Transverse colon (tissue), 4 donors: ENCODE results near the gene PPDPF. TPM values are rescaled to one million over a fixed set of nuclear protein-coding genes. Genes with fewer than 3 reads are reported as not detected.

Experiments used
- DNase-seq: peaks from one replicate; pipeline ENCODE4 v3.0.0-alpha.2; 2019
- H3K27ac ChIP-seq, 4 donors: fragments of 200-600 bp; sonication (generic); 2 replicates each; pipeline ENCODE4 v1.5.1; 2016 to 2018; ENCODE audit warnings: inconsistent platforms in 4 of 4
- H3K27me3 ChIP-seq: fragments of 200-600 bp; sonication (generic); 2 replicates; pipeline ENCODE4 v1.5.1; 2017; ENCODE audit warnings: inconsistent platforms
- H3K36me3 ChIP-seq, 4 donors: fragments of 200-600 bp; sonication (generic); 2 replicates each; pipeline ENCODE4 v1.5.1; 2017 to 2019; ENCODE audit warnings: inconsistent platforms in 4 of 4
- H3K4me1 ChIP-seq, 4 donors: fragments of 200-600 bp; sonication (generic); 2 replicates each; pipeline ENCODE4 v1.5.1; 2017 to 2020; ENCODE audit warnings: inconsistent platforms in 4 of 4
- H3K4me3 ChIP-seq, 4 donors: fragments of 200-600 bp; sonication (generic); 1 replicate in 1 of 4; 2 replicates in 3 of 4; pipeline versions ENCODE4 v1.5.1 to v1.6.1; 2017 to 2019; ENCODE audit warnings: inconsistent platforms in 4 of 4
- H3K9me3 ChIP-seq, 2 donors: fragments of 200-600 bp; sonication (generic); 2 replicates each; pipeline ENCODE4 v1.5.1; 2017 to 2019; ENCODE audit warnings: inconsistent platforms in 2 of 2
- EP300 ChIP-seq: sonication (generic); formaldehyde crosslinking; IDR thresholded peaks from one replicate; pipeline ENCODE4 v1.6.1; 2017; ENCODE audit warnings: antibody characterized with exemption, low read depth
- POLR2A ChIP-seq: fragments of 450-650 bp; IDR thresholded peaks from one replicate; pipeline ENCODE4 v1.6.1; 2016; ENCODE audit warnings: antibody characterized with exemption, mild to moderate bottlenecking, moderate library complexity
- POLR2AphosphoS5 ChIP-seq, 3 donors: sonication (generic); formaldehyde crosslinking; IDR thresholded peaks; one replicate each; pipeline ENCODE4 v1.6.1; 2016; ENCODE audit warnings: antibody characterized with exemption in 3 of 3
- WGBS, 2 donors: methylation state at CpG; one replicate each; pipeline ENCODE4 v1.1.5; 2018; ENCODE audit warnings: low coverage in 1 of 2; 5-methylcytosine and 5-hydroxymethylcytosine counted together
- in situ Hi-C, 4 donors: fragments of 200-750 bp; cut with MboI; loops; one replicate each; pipeline versions ENCODE4 v1.15.0 to v1.15.1; 2017; ENCODE audit warnings: low sequenced_read_pairs in 3 of 4, low pct_ligation_motif_present in 1 of 4, low pct_unique_long_range_greater_than_20kb in 1 of 4
- intact Hi-C: fragments of 100-400 bp; cut with DNase I; formaldehyde crosslinking; loops from one replicate; pipeline ENCODE4 v1.15.1; 2023; ENCODE audit warnings: low total_unique reads
- total RNA-seq, 4 donors: library from RNA; depleted of rRNA; stranded (reverse); fragments of >200 nt; gene quantifications; one replicate each; pipeline ENCODE4 v1.1.0, GENCODE V29; 2016
- TF ChIP-seq, protein P1 (sequence below), 5 experiments: fragments of 200-600 bp in 3 of 5; fragments of 450-650 bp in 2 of 5; sonication (generic) in 3 of 5; IDR thresholded peaks; 1 replicate in 2 of 5; 2 replicates in 3 of 5; pipeline ENCODE4 v1.5.1; 2016 to 2017; ENCODE audit warnings: antibody characterized with exemption in 5 of 5, inconsistent platforms in 3 of 5, mild to moderate bottlenecking in 2 of 5, moderate library complexity in 1 of 5

PPDPF gene
- total RNA-seq, 4 donors from 2014 or later = 320 to 695 (median 517) TPM

DNA sequence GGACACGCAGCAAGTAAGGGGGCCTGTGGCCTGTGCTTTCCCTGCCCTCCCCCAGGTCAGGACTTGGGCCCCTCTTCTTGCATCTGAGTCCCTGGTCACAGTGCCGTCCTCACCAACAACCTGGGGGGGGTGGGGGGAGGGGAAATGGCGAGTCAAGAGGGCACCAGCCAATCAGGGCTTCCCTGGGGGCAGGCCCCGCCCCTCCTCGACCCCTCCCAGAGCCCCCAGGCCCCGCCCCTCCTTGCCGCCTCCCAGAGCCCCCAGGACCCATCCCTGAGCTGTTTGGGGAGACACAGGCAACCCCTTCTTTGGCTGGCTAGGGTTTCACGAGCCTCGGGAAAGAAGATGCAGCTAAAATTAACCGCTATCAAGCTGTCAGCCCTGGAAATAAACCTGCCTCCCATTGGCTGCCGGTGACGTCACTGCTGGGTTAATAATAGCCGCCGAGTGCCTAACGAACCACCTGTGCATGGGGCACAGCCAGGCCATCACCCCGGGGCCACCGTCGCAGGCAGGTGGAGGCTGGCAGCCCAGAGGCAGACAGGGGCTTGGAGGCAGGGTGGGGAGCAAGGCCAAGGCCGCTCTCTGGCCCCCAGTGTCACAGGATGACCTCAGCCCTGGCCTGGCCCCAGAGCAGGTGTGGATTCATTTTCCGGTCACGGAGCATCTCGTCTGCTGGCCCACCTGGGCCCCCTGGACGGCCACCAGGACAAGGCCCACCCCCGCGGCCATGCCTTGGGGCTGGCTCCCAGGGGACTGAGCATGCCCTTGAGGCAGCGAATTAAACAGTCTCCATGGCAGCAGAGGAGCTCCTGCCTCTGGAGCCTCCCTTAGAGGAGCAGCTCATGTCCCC, 18.5 kb upstream of the PPDPF start:
- Histone ChIP-seq H3K27me3 (peaks cover 94% of the 10 kb centered on the region), H3K27ac (no peak overlapping the region), H3K36me3 (no peaks in the 10 kb centered on the region), H3K4me3 (no peak overlapping the region), H3K9me3 (no peaks in the 10 kb centered on the region), H3K4me1 (peaks cover 0 to 12% (median 8%) of the 10 kb centered on the region in 4 donors)
- in situ Hi-C loops = no loop called here
- intact Hi-C loops = no loop called here
- TF ChIP-seq, protein P1, sequence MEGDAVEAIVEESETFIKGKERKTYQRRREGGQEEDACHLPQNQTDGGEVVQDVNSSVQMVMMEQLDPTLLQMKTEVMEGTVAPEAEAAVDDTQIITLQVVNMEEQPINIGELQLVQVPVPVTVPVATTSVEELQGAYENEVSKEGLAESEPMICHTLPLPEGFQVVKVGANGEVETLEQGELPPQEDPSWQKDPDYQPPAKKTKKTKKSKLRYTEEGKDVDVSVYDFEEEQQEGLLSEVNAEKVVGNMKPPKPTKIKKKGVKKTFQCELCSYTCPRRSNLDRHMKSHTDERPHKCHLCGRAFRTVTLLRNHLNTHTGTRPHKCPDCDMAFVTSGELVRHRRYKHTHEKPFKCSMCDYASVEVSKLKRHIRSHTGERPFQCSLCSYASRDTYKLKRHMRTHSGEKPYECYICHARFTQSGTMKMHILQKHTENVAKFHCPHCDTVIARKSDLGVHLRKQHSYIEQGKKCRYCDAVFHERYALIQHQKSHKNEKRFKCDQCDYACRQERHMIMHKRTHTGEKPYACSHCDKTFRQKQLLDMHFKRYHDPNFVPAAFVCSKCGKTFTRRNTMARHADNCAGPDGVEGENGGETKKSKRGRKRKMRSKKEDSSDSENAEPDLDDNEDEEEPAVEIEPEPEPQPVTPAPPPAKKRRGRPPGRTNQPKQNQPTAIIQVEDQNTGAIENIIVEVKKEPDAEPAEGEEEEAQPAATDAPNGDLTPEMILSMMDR (IDR thresholded peaks at IDR 0.05) = no peak
- TF ChIP-seq POLR2AphosphoS5 (IDR thresholded peaks at IDR 0.05) (no peak), POLR2A (no peak), EP300 (no peak)
- 16% methylated on average over 17 of the region's 26 CpGs; no CpG with 5 or more reads in 1 of the 2 donors for WGBS, 2 donors
- DNase-seq = no peak

DNA sequence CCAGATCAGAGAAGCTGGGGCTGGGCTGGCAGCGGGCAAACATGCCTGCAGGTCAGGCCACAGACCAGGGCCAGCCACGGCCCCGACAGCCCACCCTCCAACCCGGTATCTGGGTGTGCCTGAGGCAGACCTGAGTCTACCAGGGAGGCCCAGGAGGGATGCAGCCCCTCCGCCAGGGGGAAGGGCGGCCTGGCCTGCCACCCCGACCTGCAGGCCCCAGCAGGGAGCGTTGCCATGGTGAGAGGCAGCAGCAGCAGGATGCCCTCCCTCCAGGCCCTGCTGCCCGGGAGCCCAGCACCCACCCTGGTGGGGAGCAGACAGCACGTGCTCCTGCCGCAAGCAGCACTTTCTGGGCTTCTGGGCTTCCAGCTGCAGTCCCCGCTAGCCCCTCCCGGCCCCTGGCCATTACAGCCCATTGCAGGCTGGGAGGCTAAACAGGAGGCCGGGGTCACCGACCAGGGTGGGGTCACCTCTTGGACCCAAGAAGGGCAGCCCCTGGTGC, 17.8 kb upstream of the PPDPF start:
- no peaks in the 10 kb centered on the region for H3K9me3 ChIP-seq
- TF ChIP-seq EP300 (no peak), POLR2A (no peak), POLR2AphosphoS5 (IDR thresholded peaks at IDR 0.05) (no peak)
- TF ChIP-seq, protein P1 (IDR thresholded peaks at IDR 0.05) = no peak
- DNase-seq = no peak
- no peak overlapping the region for H3K27ac ChIP-seq
- intact Hi-C loops = no loop called here
- 49% methylated on average over 11 of the region's 15 CpGs; no CpG with 5 or more reads in 1 of the 2 donors for WGBS, 2 donors
- H3K4me1 ChIP-seq = peaks cover 0 to 12% (median 8%) of the 10 kb centered on the region in 4 donors
- H3K27me3 ChIP-seq = peaks cover 90% of the 10 kb centered on the region
- H3K36me3 ChIP-seq = no peaks in the 10 kb centered on the region
- in situ Hi-C loops = no loop called here
- H3K4me3 ChIP-seq = no peak overlapping the region

DNA sequence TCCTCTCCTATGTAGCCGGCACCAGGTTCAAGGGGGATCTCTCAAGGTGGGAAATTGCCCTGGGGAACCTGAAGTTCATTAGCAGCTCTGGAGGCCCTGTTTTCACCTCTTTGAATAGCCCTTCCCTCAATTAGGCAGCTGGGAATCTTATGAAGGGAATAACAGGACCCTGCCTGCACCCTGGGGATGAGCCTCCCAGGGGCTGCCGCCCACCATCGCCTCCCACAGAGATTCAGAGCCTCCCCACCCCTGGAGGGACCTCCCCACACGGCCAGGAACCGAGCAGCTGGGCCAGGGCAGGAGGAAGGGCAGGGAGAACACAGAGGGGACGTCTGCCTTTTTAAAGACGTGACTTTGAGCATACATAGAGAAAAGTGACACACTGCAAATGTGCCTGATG, 17.0 kb upstream of the PPDPF start:
- Histone ChIP-seq H3K4me3 (no peak overlapping the region), H3K4me1 (peaks cover 0 to 6% (median 2%) of the 10 kb centered on the region in 4 donors), H3K27ac (no peak overlapping the region), H3K9me3 (no peaks in the 10 kb centered on the region), H3K27me3 (peaks cover 86% of the 10 kb centered on the region), H3K36me3 (no peaks in the 10 kb centered on the region)
- WGBS, 2 donors = 37% methylated on average over 7 of the region's 7 CpGs; no CpG with 5 or more reads in 1 of the 2 donors
- in situ Hi-C loops (no loop called here), intact Hi-C loops (no loop called here)
- no peak for DNase-seq
- TF ChIP-seq EP300 (no peak), POLR2A (no peak), POLR2AphosphoS5 (IDR thresholded peaks at IDR 0.05) (no peak)
- TF ChIP-seq, protein P1 (IDR thresholded peaks at IDR 0.05) = no peak

DNA sequence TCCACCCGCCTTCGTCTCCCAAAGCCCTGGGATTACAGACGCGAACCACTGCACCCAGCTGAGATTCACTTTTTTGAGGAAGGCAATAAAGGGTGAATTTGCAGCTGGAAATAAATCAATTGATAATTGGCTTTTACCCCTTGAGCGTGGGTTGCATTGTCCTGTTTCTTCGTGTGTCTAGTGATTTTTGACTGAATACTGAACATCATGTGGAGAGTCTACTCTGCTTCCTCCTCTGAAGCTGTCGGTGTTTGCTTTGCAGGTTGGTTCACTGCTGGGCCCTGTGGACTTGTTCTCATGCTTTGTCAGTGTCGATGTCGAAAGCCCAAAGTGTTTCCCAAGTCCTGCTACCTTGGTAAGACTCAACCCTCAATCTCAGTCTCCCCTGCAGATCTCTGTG, 15.9 kb upstream of the PPDPF start:
- Histone ChIP-seq H3K27me3 (peaks cover 78% of the 10 kb centered on the region), H3K36me3 (no peaks in the 10 kb centered on the region), H3K27ac (no peak overlapping the region), H3K9me3 (no peaks in the 10 kb centered on the region), H3K4me1 (peaks cover 0 to under 1% (median 0%) of the 10 kb centered on the region in 4 donors), H3K4me3 (no peak overlapping the region)
- in situ Hi-C loops (no loop called here), intact Hi-C loops (no loop called here)
- TF ChIP-seq EP300 = no peak
- no peak for TF ChIP-seq POLR2AphosphoS5 (IDR thresholded peaks at IDR 0.05)
- TF ChIP-seq, protein P1 (IDR thresholded peaks at IDR 0.05) = no peak
- no peak for TF ChIP-seq POLR2A
- 70 to 95% methylated on average over 2 to 9 of the region's 9 CpGs for WGBS, 2 donors
- no peak for DNase-seq
